ENCODE results near the gene GVQW3. TPM values are rescaled to one million over a fixed set of nuclear protein-coding genes. Genes with fewer than 3 reads are reported as not detected.
A peak's percentile ranks its signal among the peaks of the same experiment; 100 is the strongest.

GVQW3 gene
- total and polyA plus RNA-seq, 2 of the 13 experiments (the other 11 are each of a cell fraction or from before 2014, with no cell fraction given): 5.0 to 5.6 TPM

- peak; percentile 66; the same call in 1 of the 2 replicates for TF ChIP-seq ZNF281 (CRISPR knock-in tag; IDR thresholded peaks at IDR 0.05; ENCODE audit: borderline replicate concordance)
- TF ChIP-seq GATAD1 (CRISPR knock-in tag; IDR thresholded peaks at IDR 0.05): 0 out of 2 replicates have a peak, but pooled peaks have one; percentile 12
- no peak for TF ChIP-seq RFXANK (CRISPR knock-in tag; IDR thresholded peaks at IDR 0.05)
- TF ChIP-seq HDAC2 (CRISPR knock-in tag; IDR thresholded peaks at IDR 0.05): 0 out of 2 replicates have a peak, but pooled peaks have one; percentile 34
- no peak for TF ChIP-seq MTA3 (CRISPR knock-in tag; IDR thresholded peaks at IDR 0.05)
- no peak for TF ChIP-seq TCF7L2 (IDR thresholded peaks at IDR 0.05; ENCODE audit: low read depth, low read length)
- no peak for TF ChIP-seq PLRG1 (conservative IDR thresholded peaks at IDR 0.05)
- no peak for TF ChIP-seq SATB2 (CRISPR knock-in tag; IDR thresholded peaks at IDR 0.05)
- TF ChIP-seq ONECUT2 (CRISPR knock-in tag; IDR thresholded peaks at IDR 0.05): no peak
- TF ChIP-seq CAMTA2 (CRISPR knock-in tag; IDR thresholded peaks at IDR 0.05; ENCODE audit: borderline replicate concordance): no peak
- no peak for TF ChIP-seq SMC3 (IDR thresholded peaks at IDR 0.05; ENCODE audit: low read length)
- no peak for TF ChIP-seq TSC22D2 (CRISPR knock-in tag; IDR thresholded peaks at IDR 0.05; ENCODE audit: borderline replicate concordance)
- TF ChIP-seq PREB (CRISPR knock-in tag; IDR thresholded peaks at IDR 0.05): no peak
- no peak for TF ChIP-seq NR0B2 (CRISPR knock-in tag; IDR thresholded peaks at IDR 0.05)
- TF ChIP-seq ZBTB8A (CRISPR knock-in tag; IDR thresholded peaks at IDR 0.05; ENCODE audit: borderline replicate concordance, low read depth): no peak
- no peak for TF ChIP-seq ZNF235 (CRISPR knock-in tag; IDR thresholded peaks at IDR 0.05; ENCODE audit: borderline replicate concordance)
- TF ChIP-seq ZMYM2 (CRISPR knock-in tag; IDR thresholded peaks at IDR 0.05): no peak
- TF ChIP-seq CEBPG (CRISPR knock-in tag; IDR thresholded peaks at IDR 0.05): no peak
- no peak for TF ChIP-seq ELF3 (CRISPR knock-in tag; IDR thresholded peaks at IDR 0.05)
- TF ChIP-seq HNRNPH1 (optimal IDR thresholded peaks at IDR 0.05; ENCODE audit: low read depth, low read length): no peak
- TF ChIP-seq AGO2 (optimal IDR thresholded peaks at IDR 0.05; ENCODE audit: low read depth, low read length): peak; percentile 62
- peak; percentile 15; the same call in 1 of the 2 replicates for TF ChIP-seq ARID4A (CRISPR knock-in tag; IDR thresholded peaks at IDR 0.05; ENCODE audit: borderline replicate concordance)
Measured at GRCh38 chr11:76445121-76446084, 64.3 kb downstream of the GVQW3 start (continued).
